Body of pancreas (tissue), 4 donors: Measurements from ENCODE around the gene EFHC2. TPM values are rescaled to one million over a fixed set of nuclear protein-coding genes. Genes with fewer than 3 reads are reported as not detected.

ENCODE experiments used
- ATAC-seq: fragments of 150-250 bp; one replicate; pipeline ENCODE4 v1.9.1; 2016
- DNase-seq, 4 donors: peaks; one replicate each; pipeline ENCODE4 v3.0.0-alpha.2; 2019
- H3K27ac ChIP-seq, 4 donors: fragments of 200-600 bp; sonication (generic); 1 replicate in 3 of 4; 2 replicates in 1 of 4; pipeline versions ENCODE4 v1.5.1 to v1.6.1; 2016 to 2019; ENCODE audit warnings: mild to moderate bottlenecking in 1 of 4, mixed read lengths in 1 of 4, moderate library complexity in 1 of 4
- H3K27me3 ChIP-seq, 2 donors: fragments of 200-600 bp; sonication (generic); one replicate each; pipeline ENCODE4 v1.6.0; 2016; ENCODE audit warnings: mild to moderate bottlenecking in 1 of 2
- H3K36me3 ChIP-seq, 2 donors: fragments of 200-600 bp; sonication (generic); replicated peaks in 1 of 2; 2 replicates each; pipeline ENCODE4 v1.5.1; 2016; ENCODE audit warnings: low read depth in 2 of 2; ENCODE audit not compliant: insufficient read depth in 1 of 2
- H3K4me1 ChIP-seq: fragments of 200-600 bp; sonication (generic); one replicate; pipeline ENCODE4 v1.6.0; 2016
- H3K4me3 ChIP-seq, 2 donors: fragments of 200-600 bp; sonication (generic); 1 replicate in 1 of 2; 2 replicates in 1 of 2; pipeline ENCODE4 v1.5.1; 2016 to 2019
- H3K9me3 ChIP-seq, 3 donors: fragments of 200-600 bp; sonication (generic); 1 replicate in 2 of 3; 2 replicates in 1 of 3; pipeline ENCODE4 v1.5.1; 2016
- POLR2A ChIP-seq, 3 donors: fragments of 450-650 bp; IDR thresholded peaks; one replicate each; pipeline ENCODE4 v1.6.1; 2016; ENCODE audit warnings: antibody characterized with exemption in 3 of 3, mild to moderate bottlenecking in 2 of 3
- WGBS, 2 donors: methylation state at CpG; one replicate each; pipeline ENCODE4 v1.1.5; 2017; 5-methylcytosine and 5-hydroxymethylcytosine counted together
- intact Hi-C: fragments of 100-400 bp; cut with DNase I; formaldehyde crosslinking; loops from one replicate; pipeline ENCODE4 v1.15.1; 2023
- total RNA-seq, 2 donors: library from RNA; depleted of rRNA; stranded (reverse); fragments of >200 nt; gene quantifications; one replicate each; pipeline ENCODE4 v1.1.0, GENCODE V29; 2016
- TF ChIP-seq, protein P1 (sequence below), 7 experiments: fragments of 450-650 bp in 4 of 7; fragments of 200-600 bp in 3 of 7; sonication (generic) in 3 of 7; IDR thresholded peaks; one replicate each; pipeline ENCODE4 v1.5.1; 2016 to 2019; ENCODE audit warnings: antibody characterized with exemption in 7 of 7

Gene EFHC2
- total RNA-seq, 2 donors from 2014 or later, result 2.1 TPM; not detected in 1

DNA sequence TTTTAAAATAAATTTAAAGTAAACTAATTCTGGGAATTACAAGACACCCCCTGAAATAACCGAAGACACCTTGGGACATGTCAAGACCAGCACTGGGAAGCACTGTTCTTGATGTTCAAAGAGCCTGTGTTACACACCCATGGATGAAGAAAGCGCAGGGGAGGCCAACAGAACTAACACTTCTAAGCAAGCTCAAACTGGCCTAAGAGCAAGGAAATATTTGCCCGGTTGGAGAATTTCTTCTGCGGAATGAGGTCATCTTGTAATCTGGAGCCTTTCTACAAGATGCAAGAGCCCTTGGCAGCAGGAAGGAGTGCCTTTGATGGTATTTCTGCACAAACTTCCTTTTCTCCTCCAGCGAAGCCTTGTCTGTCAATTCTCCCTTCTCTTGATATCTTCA, 9.3 kb upstream of the EFHC2 start:
- DNase-seq, result no peak
- Histone ChIP-seq H3K9me3 (no peaks in the 10 kb centered on the region), H3K27ac (no peak overlapping the region), H3K4me1 (no peaks in the 10 kb centered on the region), H3K27me3 (no peaks in the 10 kb centered on the region), H3K4me3 (no peak overlapping the region), H3K36me3 (no peaks in the 10 kb centered on the region)
- no peak for TF ChIP-seq POLR2A (IDR thresholded peaks at IDR 0.05)
- TF ChIP-seq, protein P1, sequence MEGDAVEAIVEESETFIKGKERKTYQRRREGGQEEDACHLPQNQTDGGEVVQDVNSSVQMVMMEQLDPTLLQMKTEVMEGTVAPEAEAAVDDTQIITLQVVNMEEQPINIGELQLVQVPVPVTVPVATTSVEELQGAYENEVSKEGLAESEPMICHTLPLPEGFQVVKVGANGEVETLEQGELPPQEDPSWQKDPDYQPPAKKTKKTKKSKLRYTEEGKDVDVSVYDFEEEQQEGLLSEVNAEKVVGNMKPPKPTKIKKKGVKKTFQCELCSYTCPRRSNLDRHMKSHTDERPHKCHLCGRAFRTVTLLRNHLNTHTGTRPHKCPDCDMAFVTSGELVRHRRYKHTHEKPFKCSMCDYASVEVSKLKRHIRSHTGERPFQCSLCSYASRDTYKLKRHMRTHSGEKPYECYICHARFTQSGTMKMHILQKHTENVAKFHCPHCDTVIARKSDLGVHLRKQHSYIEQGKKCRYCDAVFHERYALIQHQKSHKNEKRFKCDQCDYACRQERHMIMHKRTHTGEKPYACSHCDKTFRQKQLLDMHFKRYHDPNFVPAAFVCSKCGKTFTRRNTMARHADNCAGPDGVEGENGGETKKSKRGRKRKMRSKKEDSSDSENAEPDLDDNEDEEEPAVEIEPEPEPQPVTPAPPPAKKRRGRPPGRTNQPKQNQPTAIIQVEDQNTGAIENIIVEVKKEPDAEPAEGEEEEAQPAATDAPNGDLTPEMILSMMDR (IDR thresholded peaks at IDR 0.05), result no peak
- intact Hi-C loops, result no loop called here
- no peak for ATAC-seq
- 50 to 74% methylated on average over 4 to 5 of the region's 5 CpGs for WGBS, 2 donors

DNA sequence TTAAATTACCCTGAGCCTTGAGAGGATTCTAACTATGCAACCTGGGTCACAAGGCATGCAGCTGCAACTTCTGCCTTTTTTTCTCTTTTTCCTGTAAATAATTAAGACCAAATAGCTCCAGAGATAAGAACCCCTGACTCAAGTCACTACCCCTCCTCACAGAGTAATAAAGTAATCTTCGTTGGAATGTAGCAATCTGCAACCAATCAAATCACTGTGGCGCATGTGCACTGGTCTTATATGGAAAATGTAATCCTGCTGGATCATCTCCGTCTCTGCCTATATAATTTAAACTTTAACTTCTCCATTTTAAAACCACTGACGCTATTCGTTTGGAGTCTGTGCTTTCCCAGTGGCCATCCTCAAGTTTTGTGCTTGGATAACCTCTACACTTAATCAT, 6.1 kb upstream of the EFHC2 start:
- DNase-seq, result no peak
- ATAC-seq, result no peak
- TF ChIP-seq, protein P1 (IDR thresholded peaks at IDR 0.05), result no peak
- no peak for TF ChIP-seq POLR2A (IDR thresholded peaks at IDR 0.05)
- H3K9me3 ChIP-seq, result no peaks in the 10 kb centered on the region
- 57 to 79% methylated on average over 5 of the region's 5 CpGs for WGBS, 2 donors
- intact Hi-C loops, result no loop called here
- H3K27me3 ChIP-seq, result no peaks in the 10 kb centered on the region
- H3K36me3 ChIP-seq, result no peaks in the 10 kb centered on the region
- H3K4me3 ChIP-seq, result no peak overlapping the region
- no peaks in the 10 kb centered on the region for H3K4me1 ChIP-seq
- H3K27ac ChIP-seq, result no peak overlapping the region

DNA sequence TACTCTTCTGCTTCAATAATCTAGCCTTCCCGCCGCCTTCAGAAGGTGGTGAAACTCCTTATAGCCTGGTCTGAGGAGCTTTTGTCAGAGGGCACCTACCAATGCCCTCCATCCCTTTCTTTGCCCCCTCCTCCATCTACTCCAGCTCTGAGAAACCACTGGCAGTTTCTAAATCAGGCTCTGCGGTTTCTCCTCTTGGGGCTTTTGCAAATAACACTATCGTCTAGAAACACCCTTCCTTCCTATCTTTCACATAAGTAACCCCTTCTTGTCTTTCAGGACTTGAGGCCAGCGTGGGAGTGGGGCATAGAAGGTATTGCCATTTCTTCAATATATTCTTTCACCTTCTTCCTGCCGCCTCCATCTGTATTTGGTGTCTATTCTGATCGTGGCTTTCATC, 1.2 kb upstream of the EFHC2 start:
- H3K27me3 ChIP-seq, result no peaks in the 10 kb centered on the region
- H3K27ac ChIP-seq, result no peak overlapping the region
- H3K9me3 ChIP-seq, result no peaks in the 10 kb centered on the region
- no peak for DNase-seq
- intact Hi-C loops, result no loop called here
- H3K36me3 ChIP-seq, result no peaks in the 10 kb centered on the region
- WGBS, 2 donors, result 37 to 52% methylated on average over 7 of the region's 7 CpGs
- no peak for ATAC-seq
- no peak overlapping the region for H3K4me3 ChIP-seq
- TF ChIP-seq POLR2A (IDR thresholded peaks at IDR 0.05), result no peak
- TF ChIP-seq, protein P1 (IDR thresholded peaks at IDR 0.05), result no peak
- no peaks in the 10 kb centered on the region for H3K4me1 ChIP-seq

DNA sequence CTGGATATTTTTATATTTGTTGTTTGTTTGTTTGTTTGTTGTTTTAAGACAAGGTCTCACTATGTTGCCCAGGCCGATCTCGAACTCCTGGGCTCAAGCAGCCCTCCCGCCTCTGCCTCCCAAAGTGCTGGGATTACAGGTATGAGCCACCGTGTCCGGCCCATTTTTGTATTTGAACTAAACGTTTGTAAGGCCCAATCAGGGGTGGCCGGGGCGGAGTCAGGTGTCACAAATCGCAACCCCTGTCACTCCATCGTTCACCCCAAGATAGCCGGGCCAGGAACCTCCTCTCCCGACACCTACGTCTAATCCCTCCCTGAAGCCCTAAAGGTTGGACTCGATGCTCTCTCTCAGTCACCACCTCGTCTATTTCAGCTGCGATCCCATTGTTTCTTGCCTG, 722 bp upstream of the EFHC2 start:
- no peak overlapping the region for H3K4me3 ChIP-seq
- ATAC-seq, result no peak
- peak in 3 of 4 donors; percentile 12 to 35 (median 13) for DNase-seq
- H3K27ac ChIP-seq, result no peak overlapping the region
- H3K4me1 ChIP-seq, result no peaks in the 10 kb centered on the region
- no peaks in the 10 kb centered on the region for H3K27me3 ChIP-seq
- TF ChIP-seq, protein P1 (IDR thresholded peaks at IDR 0.05), result no peak
- TF ChIP-seq POLR2A (IDR thresholded peaks at IDR 0.05), result no peak
- H3K9me3 ChIP-seq, result no peaks in the 10 kb centered on the region
- 44 to 58% methylated on average over 13 to 16 of the region's 16 CpGs for WGBS, 2 donors
- H3K36me3 ChIP-seq, result no peaks in the 10 kb centered on the region
- intact Hi-C loops, result no loop called here

DNA sequence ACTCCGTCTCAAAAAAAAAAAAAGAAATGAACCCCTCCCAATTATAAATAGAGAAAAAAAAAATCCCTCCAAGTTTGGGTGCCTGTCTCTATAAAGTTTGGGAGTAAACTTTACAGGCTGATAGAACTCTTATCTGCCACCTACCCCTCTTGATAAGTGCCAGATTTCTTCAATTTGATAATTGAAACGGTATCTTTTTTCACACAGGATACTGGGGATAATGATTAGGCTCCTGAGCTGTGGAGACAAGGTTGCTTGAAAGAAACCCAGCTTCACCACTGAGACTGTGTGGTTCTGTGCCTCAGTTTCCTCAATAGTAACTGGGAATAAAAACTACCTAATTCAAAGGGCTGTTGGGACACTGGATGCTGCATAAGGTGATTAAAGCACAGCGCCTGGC, 606 bp downstream of the EFHC2 start:
- DNase-seq, result no peak
- H3K27ac ChIP-seq, result no peak overlapping the region
- no peaks in the 10 kb centered on the region for H3K4me1 ChIP-seq
- no peak overlapping the region for H3K4me3 ChIP-seq
- intact Hi-C loops, result no loop called here
- no peaks in the 10 kb centered on the region for H3K36me3 ChIP-seq
- no peaks in the 10 kb centered on the region for H3K27me3 ChIP-seq
- no peaks in the 10 kb centered on the region for H3K9me3 ChIP-seq
- WGBS, 2 donors, result 43 to 72% methylated on average over 2 to 3 of the region's 3 CpGs
- no peak for TF ChIP-seq POLR2A (IDR thresholded peaks at IDR 0.05)
- TF ChIP-seq, protein P1 (IDR thresholded peaks at IDR 0.05), result no peak
- ATAC-seq, result no peak
